Activated CD4-positive, CD25-positive, alpha-beta regulatory T cell treated with anti-CD3 and anti-CD28 coated beads, Interleukin-2, amount 50 U/mL, for 72 hours (primary cell): ENCODE results near the gene DGKD.

ENCODE experiments used
- DNase-seq: peaks from one replicate; pipeline ENCODE4 v3.0.0; 2021

The DGKD gene

DNA sequence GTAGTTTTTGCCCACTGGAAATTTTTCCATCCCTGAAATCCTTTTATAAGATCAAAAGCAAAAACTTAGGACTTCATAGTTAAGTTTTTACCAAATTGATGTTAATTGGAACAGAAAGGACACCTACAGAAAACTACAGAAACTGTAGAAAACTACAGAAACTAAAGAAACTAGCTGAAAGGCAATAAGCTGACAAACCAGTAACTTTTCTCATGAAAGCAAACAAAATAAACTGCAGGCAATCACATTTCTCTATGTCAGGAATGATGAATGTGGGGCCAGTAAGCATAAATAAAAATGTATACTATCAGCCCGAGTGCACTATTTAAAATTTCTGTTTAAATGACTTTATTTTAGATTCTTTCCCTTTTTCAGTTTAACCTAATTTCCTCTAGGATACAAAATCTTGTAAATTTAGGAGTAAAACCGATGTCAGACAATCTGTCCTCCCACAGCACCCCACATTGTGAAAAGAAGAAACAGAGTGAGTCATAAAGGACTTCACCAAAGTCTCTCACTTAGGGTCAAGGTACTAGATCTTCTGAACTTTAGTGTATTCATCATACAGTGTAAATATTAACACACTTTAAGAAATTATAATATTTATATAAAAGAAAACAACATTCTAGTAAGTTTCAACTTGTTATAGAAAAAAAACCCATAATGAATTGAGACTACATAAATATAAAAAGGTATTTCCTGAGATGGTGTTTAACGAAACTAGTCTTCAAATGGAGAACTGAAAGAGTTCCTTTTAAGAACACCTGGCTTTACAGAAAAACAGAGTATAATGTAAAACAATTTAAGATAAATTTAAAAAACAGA lies 165.7 kb downstream of the DGKD start:
- no peak for DNase-seq
